ENCODE results near the gene CASTOR1. TPM values are rescaled to one million over a fixed set of nuclear protein-coding genes. Genes with fewer than 3 reads are reported as not detected.

Gene CASTOR1
- total RNA-seq, 4 donors from 2014 or later, result 7.1 to 47.9 (median 21.0) TPM

- DNase-seq (ENCODE audit: low spot score) (no peak), ATAC-seq (ENCODE audit: low FRiP score) (no peak)
- TF ChIP-seq CTCF (IDR thresholded peaks at IDR 0.05), result no peak
Measured at GRCh38 chr22:30288419-30289140, 725 bp downstream of the CASTOR1 start.

- ATAC-seq (ENCODE audit: low FRiP score) (peak; percentile 52), DNase-seq (ENCODE audit: low spot score) (peak; percentile 84)
- TF ChIP-seq CTCF (IDR thresholded peaks at IDR 0.05), result peak in 1 of 3 donors; percentile 42
Measured at GRCh38 chr22:30287648-30288418, 1.5 kb downstream of the CASTOR1 start.

- DNase-seq (ENCODE audit: low spot score), result peak; percentile 74
Measured at GRCh38 chr22:30286813-30287647, 2.3 kb downstream of the CASTOR1 start.

GRCh38 chr22:30286331-30286730, 3.0 kb downstream of the CASTOR1 start:
- ATAC-seq (ENCODE audit: low FRiP score), result no peak
- no peak for DNase-seq (ENCODE audit: low spot score)

More at GRCh38 chr22:30286813-30287647, 2.3 kb downstream of the CASTOR1 start:
- no peak for ATAC-seq (ENCODE audit: low FRiP score)
- TF ChIP-seq CTCF (IDR thresholded peaks at IDR 0.05), result peak in 2 of 3 donors; percentile 85 to 93

GRCh38 chr22:30285846-30286200, 3.5 kb downstream of the CASTOR1 start:
- DNase-seq (ENCODE audit: low spot score), result no peak
- ATAC-seq (ENCODE audit: low FRiP score), result no peak
- TF ChIP-seq CTCF (IDR thresholded peaks at IDR 0.05), result no peak

More at GRCh38 chr22:30286331-30286730, 3.0 kb downstream of the CASTOR1 start:
- TF ChIP-seq CTCF (IDR thresholded peaks at IDR 0.05), result no peak

- ATAC-seq (ENCODE audit: low FRiP score), result no peak
- DNase-seq (ENCODE audit: low spot score), result no peak
- no peak for TF ChIP-seq CTCF (IDR thresholded peaks at IDR 0.05)
Measured at GRCh38 chr22:30285176-30285845, 4.0 kb downstream of the CASTOR1 start.
